Thoracic aorta (tissue), 2 donors: ENCODE measurements around the gene ANKRD12. TPM values are rescaled to one million over a fixed set of nuclear protein-coding genes. Genes with fewer than 3 reads are reported as not detected.
A peak's percentile ranks its signal among the peaks of the same experiment; 100 is the strongest.
"Not testable (repeated sequence)": the region's sequence is repeated elsewhere in the genome, so short reads cannot be mapped to it uniquely, and the experiment has no call there.

ENCODE experiments used
- ATAC-seq: fragments of 150-250 bp; one replicate; pipeline ENCODE4 v1.8.0; 2017; ENCODE audit warnings: low read depth; ENCODE audit not compliant: insufficient number of reproducible peaks, low FRiP score
- DNase-seq: peaks from one replicate; pipeline ENCODE4 v3.0.0-alpha.2; 2020; ENCODE audit warnings: low spot score
- H3K27ac ChIP-seq, 2 donors: fragments of 200-600 bp; sonication (generic); 1 replicate in 1 of 2; 2 replicates in 1 of 2; pipeline ENCODE4 v1.5.1; 2016; ENCODE audit warnings: mild to moderate bottlenecking in 2 of 2, moderate library complexity in 2 of 2
- H3K27me3 ChIP-seq: fragments of 200-600 bp; sonication (generic); replicated peaks from 2 replicates; pipeline ENCODE4 v1.6.0; 2016; ENCODE audit warnings: mild to moderate bottlenecking; ENCODE audit not compliant: insufficient read depth
- H3K36me3 ChIP-seq: fragments of 200-600 bp; sonication (generic); one replicate; pipeline ENCODE4 v1.5.1; 2016
- H3K4me1 ChIP-seq, 2 donors: fragments of 200-600 bp; sonication (generic); 1 replicate in 1 of 2; 2 replicates in 1 of 2; pipeline versions ENCODE4 v1.5.1 to v1.6.0; 2016; ENCODE audit warnings: low read depth in 2 of 2, mild to moderate bottlenecking in 1 of 2; ENCODE audit not compliant: control insufficient read depth in 1 of 2
- H3K4me3 ChIP-seq: fragments of 200-600 bp; sonication (generic); 2 replicates; pipeline ENCODE4 v1.5.1; 2016; ENCODE audit warnings: mild to moderate bottlenecking
- H3K9me3 ChIP-seq: fragments of 200-600 bp; sonication (generic); 2 replicates; pipeline ENCODE4 v1.5.1; 2016
- total RNA-seq, 2 donors: library from RNA; depleted of rRNA; stranded (reverse); fragments of >200 nt; gene quantifications; one replicate each; pipeline versions ENCODE4 v1.1.0 to v1.2.3, GENCODE V29; 2016
- TF ChIP-seq, protein P1 (sequence below): fragments of 200-600 bp; sonication (generic); IDR thresholded peaks from one replicate; pipeline ENCODE4 v1.5.1; 2019; ENCODE audit warnings: antibody characterized with exemption

The ANKRD12 gene
- total RNA-seq = 10 to 100 TPM; 35.6 to 70.3 TPM

DNA sequence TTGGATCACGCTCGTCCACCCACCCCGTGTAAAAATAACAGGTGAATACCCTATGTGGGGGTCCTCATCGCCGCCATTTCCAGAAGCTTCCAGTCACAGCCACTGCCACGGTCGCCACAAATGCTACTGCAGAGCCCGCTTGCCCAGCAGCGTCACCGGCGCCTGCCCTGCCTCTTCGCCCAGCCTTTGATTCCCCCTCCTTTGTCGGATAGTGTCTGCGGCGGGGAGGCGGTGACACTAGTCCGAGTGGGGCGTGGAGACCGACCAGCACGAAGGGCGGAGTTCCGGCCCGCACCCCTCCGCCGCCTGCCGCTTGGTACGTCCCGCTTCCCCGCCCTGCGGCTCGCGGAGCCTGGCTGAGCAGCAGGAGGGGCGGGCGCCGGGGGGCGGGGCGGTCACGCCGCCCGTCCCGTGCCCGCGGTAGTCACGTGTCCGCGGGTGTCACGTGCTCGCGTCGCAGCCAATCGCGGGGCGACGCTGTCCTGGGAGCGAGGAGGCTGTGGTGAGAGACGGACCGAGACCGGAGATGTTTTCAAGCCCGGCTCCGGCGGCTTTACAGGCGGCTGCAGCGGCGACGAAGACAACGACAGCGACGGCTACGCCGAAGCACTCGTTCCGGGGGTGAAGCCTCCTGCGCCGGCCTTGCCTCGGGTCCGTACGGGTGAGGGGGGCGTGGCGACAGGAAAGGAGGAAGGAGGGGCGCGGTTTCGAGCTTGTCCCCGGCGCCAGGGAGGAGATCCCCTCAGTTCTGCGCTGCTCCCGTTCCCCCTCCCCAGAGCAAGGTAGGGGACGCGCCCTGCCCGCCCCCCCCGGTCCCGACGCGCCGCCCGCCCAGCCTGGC is at the start of gene ANKRD12:
Gene ANKRD12, plus strand, starts transcription at position 467 of the 841 bp plus-strand sequence. CDS start 45,652 bp downstream, outside the sequence.
- peak within 1 kb of the TSS; percentile 91 for H3K4me3 ChIP-seq
- peak; percentile 89 for ATAC-seq
- H3K27ac ChIP-seq = peak within 1 kb of the TSS; percentile 94
- DNase-seq = peak; percentile 88
- TF ChIP-seq, protein P1, sequence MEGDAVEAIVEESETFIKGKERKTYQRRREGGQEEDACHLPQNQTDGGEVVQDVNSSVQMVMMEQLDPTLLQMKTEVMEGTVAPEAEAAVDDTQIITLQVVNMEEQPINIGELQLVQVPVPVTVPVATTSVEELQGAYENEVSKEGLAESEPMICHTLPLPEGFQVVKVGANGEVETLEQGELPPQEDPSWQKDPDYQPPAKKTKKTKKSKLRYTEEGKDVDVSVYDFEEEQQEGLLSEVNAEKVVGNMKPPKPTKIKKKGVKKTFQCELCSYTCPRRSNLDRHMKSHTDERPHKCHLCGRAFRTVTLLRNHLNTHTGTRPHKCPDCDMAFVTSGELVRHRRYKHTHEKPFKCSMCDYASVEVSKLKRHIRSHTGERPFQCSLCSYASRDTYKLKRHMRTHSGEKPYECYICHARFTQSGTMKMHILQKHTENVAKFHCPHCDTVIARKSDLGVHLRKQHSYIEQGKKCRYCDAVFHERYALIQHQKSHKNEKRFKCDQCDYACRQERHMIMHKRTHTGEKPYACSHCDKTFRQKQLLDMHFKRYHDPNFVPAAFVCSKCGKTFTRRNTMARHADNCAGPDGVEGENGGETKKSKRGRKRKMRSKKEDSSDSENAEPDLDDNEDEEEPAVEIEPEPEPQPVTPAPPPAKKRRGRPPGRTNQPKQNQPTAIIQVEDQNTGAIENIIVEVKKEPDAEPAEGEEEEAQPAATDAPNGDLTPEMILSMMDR = no peak
- H3K4me1 ChIP-seq = peaks cover 32 to 42% of the 10 kb centered on the region in 2 donors
- H3K9me3 ChIP-seq = no peaks in the 10 kb centered on the region
- H3K27me3 ChIP-seq = no peaks in the 10 kb centered on the region
- no peaks in the 10 kb centered on the region for H3K36me3 ChIP-seq

DNA sequence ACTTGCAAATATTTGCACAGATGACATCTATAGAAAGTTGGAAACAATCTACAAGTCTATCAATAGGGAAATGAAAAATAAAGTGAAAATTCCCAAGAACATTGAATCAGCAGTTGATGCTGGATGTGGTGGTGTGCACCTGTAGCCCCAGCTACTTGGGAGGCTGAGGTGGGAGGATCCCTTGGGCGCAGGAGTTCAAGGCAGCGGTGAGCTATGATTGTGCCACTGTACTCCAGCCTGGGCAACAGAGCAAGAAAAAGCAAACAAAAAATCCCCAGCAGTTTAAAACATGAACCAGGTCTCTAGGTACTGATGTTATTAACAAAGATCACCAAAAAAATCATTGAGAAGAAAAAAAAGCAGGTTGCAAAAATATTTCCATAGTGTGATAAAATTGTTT is 49.4 kb upstream of the ANKRD12 start:
- no peaks in the 10 kb centered on the region for H3K9me3 ChIP-seq
- TF ChIP-seq, protein P1 = no peak
- no peak overlapping the region for H3K27ac ChIP-seq
- DNase-seq (no peak), ATAC-seq (no peak)
- H3K36me3 ChIP-seq = no peaks in the 10 kb centered on the region
- no peaks in the 10 kb centered on the region for H3K27me3 ChIP-seq
- no peak overlapping the region for H3K4me3 ChIP-seq
- no peaks in the 10 kb centered on the region for H3K4me1 ChIP-seq

DNA sequence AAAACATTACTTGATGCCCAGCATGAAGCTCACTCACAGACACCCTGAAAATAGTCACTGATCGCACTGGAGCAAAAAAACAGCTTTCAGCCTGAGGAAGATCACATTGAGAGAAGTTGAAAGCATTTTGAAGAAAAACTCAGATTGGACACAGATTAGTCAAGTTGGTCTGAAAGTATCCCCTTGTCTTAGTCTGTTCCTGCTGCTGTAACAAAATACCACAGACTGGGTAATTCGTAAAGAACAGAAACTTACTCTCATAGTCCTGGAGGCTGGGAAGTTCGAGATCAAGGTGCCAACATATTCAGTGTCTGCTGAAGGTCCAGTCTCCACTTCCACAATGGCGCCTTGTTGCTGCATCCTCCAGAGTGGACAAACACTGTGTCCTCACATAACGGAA is 48.3 kb upstream of the ANKRD12 start:
- H3K36me3 ChIP-seq = no peaks in the 10 kb centered on the region
- ATAC-seq (no peak), DNase-seq (no peak)
- H3K4me3 ChIP-seq = no peak overlapping the region
- H3K27me3 ChIP-seq = no peaks in the 10 kb centered on the region
- TF ChIP-seq, protein P1 = no peak
- no peaks in the 10 kb centered on the region for H3K4me1 ChIP-seq
- no peak overlapping the region for H3K27ac ChIP-seq
- H3K9me3 ChIP-seq = no peaks in the 10 kb centered on the region

DNA sequence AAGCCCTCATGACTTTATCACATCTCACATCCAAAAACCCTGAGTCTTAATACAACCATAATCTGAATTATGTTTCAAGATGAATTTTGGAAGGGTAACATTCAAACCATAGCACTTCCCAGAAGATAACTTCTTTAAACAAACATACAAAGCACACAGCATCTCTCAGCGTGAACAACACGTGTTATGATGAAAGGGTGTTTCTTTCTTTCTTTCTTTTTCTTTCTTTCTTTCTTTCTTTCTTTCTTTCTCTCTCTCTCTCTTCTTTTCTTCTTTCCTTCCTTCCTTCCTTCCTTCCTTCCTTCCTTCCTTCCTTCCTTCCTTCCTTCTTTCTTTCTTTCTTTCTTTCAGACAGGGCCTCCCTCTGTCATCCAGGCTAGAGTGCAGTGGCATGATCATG is 47.9 kb upstream of the ANKRD12 start:
- H3K27ac ChIP-seq, H3K4me1 ChIP-seq, ATAC-seq, H3K27me3 ChIP-seq, H3K4me3 ChIP-seq, DNase-seq, H3K36me3 ChIP-seq, H3K9me3 ChIP-seq: not testable (repeated sequence)

DNA sequence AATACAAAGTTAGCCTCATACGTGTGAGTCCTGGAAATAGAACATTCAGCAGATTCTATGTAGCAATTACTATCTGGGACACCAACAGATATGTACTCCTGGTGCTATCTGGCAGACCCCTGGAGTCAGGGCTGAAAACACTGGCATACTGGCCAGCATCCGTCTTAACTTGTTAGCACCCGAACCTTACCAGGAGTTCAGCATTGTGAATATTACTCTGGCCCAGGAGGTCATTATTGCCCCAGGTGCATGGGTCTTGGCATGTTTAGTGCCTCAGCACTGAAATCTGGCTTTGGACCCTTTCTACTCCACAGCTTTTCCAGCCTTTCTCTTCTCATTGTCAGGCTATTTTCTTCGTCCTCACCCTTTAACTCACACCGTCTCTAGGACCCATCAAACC is 46.0 kb upstream of the ANKRD12 start:
- DNase-seq (no peak), ATAC-seq (no peak)
- Histone ChIP-seq H3K27me3 (no peaks in the 10 kb centered on the region), H3K9me3 (no peaks in the 10 kb centered on the region), H3K4me1 (no peaks in the 10 kb centered on the region), H3K4me3 (no peak overlapping the region), H3K36me3 (no peaks in the 10 kb centered on the region), H3K27ac (no peak overlapping the region)
- TF ChIP-seq, protein P1 = no peak
